ENCODE measurements around the gene DNAH9. TPM values are rescaled to one million over a fixed set of nuclear protein-coding genes. Genes with fewer than 3 reads are reported as not detected.

DNAH9 gene
- total RNA-seq, 6 experiments from 2014 or later: not detected

DNA sequence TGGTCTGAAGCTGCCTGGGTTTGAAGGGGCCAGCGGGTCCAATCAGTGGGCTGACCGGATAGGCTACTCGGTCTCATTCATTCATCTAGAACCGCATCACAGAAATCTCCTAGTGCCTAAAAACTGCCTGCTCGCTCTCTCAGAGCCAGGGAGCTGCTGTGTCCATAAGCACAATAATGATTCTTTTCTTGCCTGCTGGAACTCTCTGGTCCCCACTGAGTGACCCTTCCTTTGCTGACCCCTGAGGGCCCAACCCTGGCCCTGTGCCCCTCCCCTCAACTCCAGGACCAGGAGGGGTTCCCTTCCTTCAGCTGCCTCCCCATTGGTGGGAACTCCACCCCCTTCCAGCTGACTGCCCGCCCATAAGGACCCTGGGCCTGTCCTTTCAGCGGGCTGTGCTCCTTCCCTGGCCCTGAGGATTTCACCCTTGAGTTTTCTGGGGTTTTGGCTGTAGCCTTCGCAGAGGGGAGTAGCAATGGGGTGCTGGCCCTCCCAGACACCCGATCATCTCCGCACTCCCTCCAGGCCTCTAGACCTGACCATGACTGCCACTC is 39.5 kb upstream of the DNAH9 start:
- Histone ChIP-seq H3K27ac (no peak overlapping the region), H3K4me3 (no peak overlapping the region), H3K9me3 (no peaks in the 10 kb centered on the region), H3K36me3 (no peaks in the 10 kb centered on the region), H3K27me3 (no peaks in the 10 kb centered on the region), H3K4me1 (no peaks in the 10 kb centered on the region)
- ATAC-seq: no peak
- 80% methylated on average over 3 of the region's 10 CpGs for WGBS (ENCODE audit: insufficient coverage, low coverage, low lambda C conversion rate, missing lambda C conversion rate)
- intact Hi-C loops (cut with DNase I): no loop called here
- DNase-seq: no peak
- no peak for TF ChIP-seq POLR2A (IDR thresholded peaks at IDR 0.05)
- TF ChIP-seq, protein P1, sequence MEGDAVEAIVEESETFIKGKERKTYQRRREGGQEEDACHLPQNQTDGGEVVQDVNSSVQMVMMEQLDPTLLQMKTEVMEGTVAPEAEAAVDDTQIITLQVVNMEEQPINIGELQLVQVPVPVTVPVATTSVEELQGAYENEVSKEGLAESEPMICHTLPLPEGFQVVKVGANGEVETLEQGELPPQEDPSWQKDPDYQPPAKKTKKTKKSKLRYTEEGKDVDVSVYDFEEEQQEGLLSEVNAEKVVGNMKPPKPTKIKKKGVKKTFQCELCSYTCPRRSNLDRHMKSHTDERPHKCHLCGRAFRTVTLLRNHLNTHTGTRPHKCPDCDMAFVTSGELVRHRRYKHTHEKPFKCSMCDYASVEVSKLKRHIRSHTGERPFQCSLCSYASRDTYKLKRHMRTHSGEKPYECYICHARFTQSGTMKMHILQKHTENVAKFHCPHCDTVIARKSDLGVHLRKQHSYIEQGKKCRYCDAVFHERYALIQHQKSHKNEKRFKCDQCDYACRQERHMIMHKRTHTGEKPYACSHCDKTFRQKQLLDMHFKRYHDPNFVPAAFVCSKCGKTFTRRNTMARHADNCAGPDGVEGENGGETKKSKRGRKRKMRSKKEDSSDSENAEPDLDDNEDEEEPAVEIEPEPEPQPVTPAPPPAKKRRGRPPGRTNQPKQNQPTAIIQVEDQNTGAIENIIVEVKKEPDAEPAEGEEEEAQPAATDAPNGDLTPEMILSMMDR (IDR thresholded peaks at IDR 0.05): no peak

GRCh38 chr17:11559601-11560000 is 38.7 kb upstream of the DNAH9 start:
- intact Hi-C loops (cut with DNase I): no loop called here
- peak in 1 of 4 donors; percentile 10 for ATAC-seq
- TF ChIP-seq, protein P1 (IDR thresholded peaks at IDR 0.05): no peak
- TF ChIP-seq POLR2A (IDR thresholded peaks at IDR 0.05): no peak
- Histone ChIP-seq H3K4me3 (no peak overlapping the region), H3K36me3 (no peaks in the 10 kb centered on the region), H3K9me3 (no peaks in the 10 kb centered on the region), H3K27ac (no peak overlapping the region), H3K4me1 (no peaks in the 10 kb centered on the region), H3K27me3 (no peaks in the 10 kb centered on the region)
- DNase-seq: no peak
- WGBS (ENCODE audit: insufficient coverage, low coverage, low lambda C conversion rate, missing lambda C conversion rate): 15% methylated on average over 2 of the region's 7 CpGs

DNA sequence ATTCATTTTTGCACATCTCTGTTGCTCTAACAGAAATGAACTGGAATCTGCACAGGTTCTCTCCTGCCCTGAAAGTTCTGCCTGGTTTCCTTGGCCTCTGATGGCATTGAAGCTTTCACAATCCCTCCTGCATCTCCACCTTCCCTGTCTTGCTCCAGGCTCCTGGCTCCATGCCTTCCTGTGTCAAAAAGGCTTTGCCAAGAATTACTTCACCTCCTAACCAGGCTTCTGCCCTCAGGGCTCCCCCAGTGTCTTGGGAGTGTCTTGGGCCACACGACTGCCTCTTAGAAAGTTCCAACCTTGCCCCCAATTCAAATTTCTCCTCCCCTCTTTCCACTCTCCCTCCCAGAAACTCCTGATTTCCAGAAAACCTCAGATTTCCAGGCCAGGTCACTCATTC is 37.0 kb upstream of the DNAH9 start:
- intact Hi-C loops (cut with DNase I): no loop called here
- 71% methylated on average over 1 of the region's 1 CpG for WGBS (ENCODE audit: insufficient coverage, low coverage, low lambda C conversion rate, missing lambda C conversion rate)
- TF ChIP-seq, protein P1 (IDR thresholded peaks at IDR 0.05): no peak
- no peak for TF ChIP-seq POLR2A (IDR thresholded peaks at IDR 0.05)
- Histone ChIP-seq H3K9me3 (no peaks in the 10 kb centered on the region), H3K27me3 (no peaks in the 10 kb centered on the region), H3K27ac (no peak overlapping the region), H3K4me3 (no peak overlapping the region), H3K4me1 (no peaks in the 10 kb centered on the region), H3K36me3 (no peaks in the 10 kb centered on the region)
- DNase-seq (no peak), ATAC-seq (no peak)

- TF ChIP-seq, protein P1 (IDR thresholded peaks at IDR 0.05): no peak
- TF ChIP-seq POLR2A (IDR thresholded peaks at IDR 0.05): no peak
- DNase-seq (no peak), ATAC-seq (no peak)
- Histone ChIP-seq H3K4me3 (no peak overlapping the region), H3K27ac (no peak overlapping the region), H3K4me1 (no peaks in the 10 kb centered on the region), H3K27me3 (no peaks in the 10 kb centered on the region), H3K9me3 (no peaks in the 10 kb centered on the region), H3K36me3 (no peaks in the 10 kb centered on the region)
- WGBS (ENCODE audit: insufficient coverage, low coverage, low lambda C conversion rate, missing lambda C conversion rate): 44% methylated on average over 2 of the region's 2 CpGs
- intact Hi-C loops (cut with DNase I): no loop called here
Observed at GRCh38 chr17:11561702-11562101, 36.6 kb upstream of the DNAH9 start.

Data from right lobe of liver (tissue), 6 donors.